K562 (cell line): ENCODE measurements around the gene IPCEF1. TPM values are rescaled to one million over a fixed set of nuclear protein-coding genes. Genes with fewer than 3 reads are reported as not detected.

ENCODE experiments used
- CBX8 ChIP-seq: fragments of 200-600 bp; sonication (generic); IDR thresholded peaks from 2 replicates; pipeline ENCODE4 v1.6.1; 2012; ENCODE audit warnings: borderline replicate concordance, mixed run types, low read depth, mild to moderate bottlenecking, moderate library complexity, mixed read lengths, low read length, control low read depth, inconsistent platforms; ENCODE audit not compliant: poor library complexity, severe bottlenecking; ENCODE audit errors: extremely low read depth
- ELF4 ChIP-seq: fragments of 450-650 bp; formaldehyde crosslinking; IDR thresholded peaks from 2 replicates; pipeline ENCODE4 v1.4.0; 2022; ENCODE audit warnings: missing genetic modification characterization
- FIP1L1 ChIP-seq: fragments of 200-400 bp; formaldehyde crosslinking; IDR thresholded peaks from 2 replicates; pipeline ENCODE4 v1.6.1; 2018; ENCODE audit warnings: mild to moderate bottlenecking, low read depth, low read length; ENCODE audit not compliant: poor library complexity, severe bottlenecking
- ZNF707 ChIP-seq: fragments of 250-450 bp; sonication (Bioruptor Pico); conservative IDR thresholded peaks from 2 replicates; pipeline ENCODE4 v1.8.0; 2022; ENCODE audit warnings: inconsistent platforms, mild to moderate bottlenecking, moderate library complexity
- polyA plus RNA-seq, 8 experiments: library from polyadenylated mRNA; depleted of rRNA in 4 of 8; stranded (reverse) in 5 of 8; unstranded in 3 of 8; fragments of >200 nt; fragmentation: Nextera tagmentation in 2 of 8; fragmentation: Illumina TruSeq in 1 of 8; extraction: Ambion mirVana in 2 of 8; extraction: Trizol in 1 of 8; gene quantifications; 2 replicates each; pipeline versions ENCODE4 v1.2.1 to v1.2.3, GENCODE V29; 2011 to 2014; ENCODE audit warnings: inconsistent platforms in 1 of 8, missing spikeins in 1 of 8
- total RNA-seq, 7 experiments: library from RNA; depleted of rRNA in 6 of 7; stranded (reverse); fragments of >200 nt in 6 of 7; fragmentation: Illumina TruSeq in 2 of 7; extraction: Trizol in 2 of 7; gene quantifications; 2 replicates each; pipeline versions ENCODE4 v1.2.1 to v1.2.3, GENCODE V29; 2011 to 2021; ENCODE audit warnings: low replicate concordance in 1 of 7
- TF ChIP-seq, protein P1 (sequence below): sonication (generic); formaldehyde crosslinking; IDR thresholded peaks from 2 replicates; pipeline ENCODE4 v1.8.0; 2023; ENCODE audit warnings: missing genetic modification reagents, mild to moderate bottlenecking, borderline replicate concordance
- TF ChIP-seq, protein P2 (sequence below): fragments of 450-650 bp; IDR thresholded peaks from 2 replicates; pipeline ENCODE4 v1.6.1; 2017; ENCODE audit warnings: mild to moderate bottlenecking, moderate library complexity

IPCEF1 gene
- total and polyA plus RNA-seq, 9 of the 15 experiments (the other 6 are each of a cell fraction or from before 2014, with no cell fraction given): 0.14 to 0.18 TPM; not detected in 7

DNA sequence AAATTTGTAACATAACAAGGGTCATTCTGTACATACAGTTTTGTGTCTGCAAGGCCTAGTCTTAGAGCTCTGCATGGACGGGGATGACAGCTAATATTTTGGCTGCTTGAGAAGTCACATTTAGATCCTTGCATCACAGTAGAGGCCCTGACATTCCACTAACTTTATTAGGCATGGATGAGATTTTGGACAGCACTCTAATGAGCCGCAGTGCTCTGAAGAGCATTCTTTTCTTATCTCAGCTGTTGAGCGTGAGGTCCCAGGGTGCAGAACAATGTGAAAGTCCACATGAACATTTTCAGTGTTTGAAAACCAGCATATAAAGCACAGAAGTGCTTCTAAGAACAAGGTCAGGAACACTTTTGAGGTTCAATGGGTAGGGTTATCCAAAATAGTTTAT is 58.9 kb downstream of the IPCEF1 start (continued):
- TF ChIP-seq, protein P1, sequence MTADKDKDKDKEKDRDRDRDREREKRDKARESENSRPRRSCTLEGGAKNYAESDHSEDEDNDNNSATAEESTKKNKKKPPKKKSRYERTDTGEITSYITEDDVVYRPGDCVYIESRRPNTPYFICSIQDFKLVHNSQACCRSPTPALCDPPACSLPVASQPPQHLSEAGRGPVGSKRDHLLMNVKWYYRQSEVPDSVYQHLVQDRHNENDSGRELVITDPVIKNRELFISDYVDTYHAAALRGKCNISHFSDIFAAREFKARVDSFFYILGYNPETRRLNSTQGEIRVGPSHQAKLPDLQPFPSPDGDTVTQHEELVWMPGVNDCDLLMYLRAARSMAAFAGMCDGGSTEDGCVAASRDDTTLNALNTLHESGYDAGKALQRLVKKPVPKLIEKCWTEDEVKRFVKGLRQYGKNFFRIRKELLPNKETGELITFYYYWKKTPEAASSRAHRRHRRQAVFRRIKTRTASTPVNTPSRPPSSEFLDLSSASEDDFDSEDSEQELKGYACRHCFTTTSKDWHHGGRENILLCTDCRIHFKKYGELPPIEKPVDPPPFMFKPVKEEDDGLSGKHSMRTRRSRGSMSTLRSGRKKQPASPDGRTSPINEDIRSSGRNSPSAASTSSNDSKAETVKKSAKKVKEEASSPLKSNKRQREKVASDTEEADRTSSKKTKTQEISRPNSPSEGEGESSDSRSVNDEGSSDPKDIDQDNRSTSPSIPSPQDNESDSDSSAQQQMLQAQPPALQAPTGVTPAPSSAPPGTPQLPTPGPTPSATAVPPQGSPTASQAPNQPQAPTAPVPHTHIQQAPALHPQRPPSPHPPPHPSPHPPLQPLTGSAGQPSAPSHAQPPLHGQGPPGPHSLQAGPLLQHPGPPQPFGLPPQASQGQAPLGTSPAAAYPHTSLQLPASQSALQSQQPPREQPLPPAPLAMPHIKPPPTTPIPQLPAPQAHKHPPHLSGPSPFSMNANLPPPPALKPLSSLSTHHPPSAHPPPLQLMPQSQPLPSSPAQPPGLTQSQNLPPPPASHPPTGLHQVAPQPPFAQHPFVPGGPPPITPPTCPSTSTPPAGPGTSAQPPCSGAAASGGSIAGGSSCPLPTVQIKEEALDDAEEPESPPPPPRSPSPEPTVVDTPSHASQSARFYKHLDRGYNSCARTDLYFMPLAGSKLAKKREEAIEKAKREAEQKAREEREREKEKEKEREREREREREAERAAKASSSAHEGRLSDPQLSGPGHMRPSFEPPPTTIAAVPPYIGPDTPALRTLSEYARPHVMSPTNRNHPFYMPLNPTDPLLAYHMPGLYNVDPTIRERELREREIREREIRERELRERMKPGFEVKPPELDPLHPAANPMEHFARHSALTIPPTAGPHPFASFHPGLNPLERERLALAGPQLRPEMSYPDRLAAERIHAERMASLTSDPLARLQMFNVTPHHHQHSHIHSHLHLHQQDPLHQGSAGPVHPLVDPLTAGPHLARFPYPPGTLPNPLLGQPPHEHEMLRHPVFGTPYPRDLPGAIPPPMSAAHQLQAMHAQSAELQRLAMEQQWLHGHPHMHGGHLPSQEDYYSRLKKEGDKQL (CRISPR knock-in tag): no peak
- no peak for TF ChIP-seq FIP1L1
- TF ChIP-seq ZNF707 (CRISPR knock-in tag): no peak
- TF ChIP-seq, protein P2, sequence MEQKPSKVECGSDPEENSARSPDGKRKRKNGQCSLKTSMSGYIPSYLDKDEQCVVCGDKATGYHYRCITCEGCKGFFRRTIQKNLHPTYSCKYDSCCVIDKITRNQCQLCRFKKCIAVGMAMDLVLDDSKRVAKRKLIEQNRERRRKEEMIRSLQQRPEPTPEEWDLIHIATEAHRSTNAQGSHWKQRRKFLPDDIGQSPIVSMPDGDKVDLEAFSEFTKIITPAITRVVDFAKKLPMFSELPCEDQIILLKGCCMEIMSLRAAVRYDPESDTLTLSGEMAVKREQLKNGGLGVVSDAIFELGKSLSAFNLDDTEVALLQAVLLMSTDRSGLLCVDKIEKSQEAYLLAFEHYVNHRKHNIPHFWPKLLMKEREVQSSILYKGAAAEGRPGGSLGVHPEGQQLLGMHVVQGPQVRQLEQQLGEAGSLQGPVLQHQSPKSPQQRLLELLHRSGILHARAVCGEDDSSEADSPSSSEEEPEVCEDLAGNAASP: no peak
- no peak for TF ChIP-seq CBX8
- no peak for TF ChIP-seq ELF4 (CRISPR knock-in tag)
